AG04449 (cell line): ENCODE results near the gene PTPRF.

ENCODE experiments used
- CTCF ChIA-PET: fragments of 350-600 bp; formaldehyde crosslinking; extraction: SDS; loops from one replicate; lab custom pipeline; 2021; ENCODE audit warnings: antibody characterized with exemption; lab: Yijun Ruan, JAX
- POLR2A ChIA-PET: fragments of 400-600, 350-600 bp; formaldehyde crosslinking; extraction: SDS; loops from one replicate; lab custom pipeline; 2020; ENCODE audit warnings: antibody characterized with exemption, inconsistent platforms; lab: Yijun Ruan, JAX
- DNase-seq: peaks from one replicate; pipeline ENCODE4 v3.0.0-alpha.2; 2010; ENCODE audit warnings: low read depth, low spot score
- H3K4me3 ChIP-seq: 2 replicates; pipeline ENCODE4 v1.5.1; 2011; ENCODE audit warnings: low read depth, mild to moderate bottlenecking, control low read depth, low read length
- CTCF ChIP-seq: IDR thresholded peaks from one replicate; pipeline ENCODE4 v1.5.1; 2011; ENCODE audit warnings: mild to moderate bottlenecking, moderate library complexity, low read length, control low read depth, inconsistent platforms; ENCODE audit not compliant: insufficient read depth; ENCODE audit errors: missing control alignments

PTPRF gene

DNA sequence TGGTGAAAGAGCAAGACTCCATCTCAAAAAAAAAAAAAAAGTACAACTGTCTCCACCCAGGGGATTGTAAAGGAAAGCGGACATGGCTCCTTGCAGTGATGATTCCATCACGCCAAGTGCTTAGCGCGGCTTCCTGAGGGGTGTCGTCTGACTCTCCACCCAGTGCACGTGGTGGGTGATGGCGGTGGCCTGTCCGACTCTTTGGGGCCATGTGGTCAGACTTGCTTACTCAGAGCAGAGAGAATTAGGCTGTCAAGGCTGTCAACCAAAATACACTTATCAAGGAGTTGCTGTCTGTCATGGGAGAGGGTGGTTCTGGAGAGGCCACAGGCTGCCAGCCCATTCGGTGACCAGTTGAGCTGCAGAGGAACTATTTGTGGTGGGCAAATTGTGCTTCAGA, 49.4 kb downstream of the PTPRF start:
- ChIA-PET POLR2A (no interaction called here), CTCF (interaction anchor here (3.4 kb wide), 1 partner anchor 10 kb away, joined by 13 read pairs; no protein-coding TSS in a partner anchor)
- no peak overlapping the region for H3K4me3 ChIP-seq
- DNase-seq: no peak
- no peak for TF ChIP-seq CTCF

DNA sequence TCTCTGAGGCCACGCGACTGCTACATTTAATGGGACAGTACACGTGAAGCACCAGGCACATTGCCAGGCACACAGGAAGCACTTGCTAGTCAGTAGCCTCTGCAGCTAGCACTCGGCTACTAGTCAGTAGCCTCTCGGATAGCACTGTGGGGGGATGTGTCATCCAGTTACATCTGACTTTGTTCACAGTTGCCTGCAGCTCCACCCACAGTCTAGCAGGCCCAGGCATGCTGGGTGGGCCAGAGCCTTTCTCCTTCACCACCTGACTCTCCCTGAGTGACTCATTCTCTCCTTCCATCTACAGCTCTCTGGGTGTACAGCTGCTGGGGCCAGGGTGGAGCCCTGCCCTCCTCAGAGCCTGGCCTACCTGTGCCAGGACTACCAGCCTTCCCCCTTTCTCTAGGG, 51.5 kb downstream of the PTPRF start:
- TF ChIP-seq CTCF: no peak
- H3K4me3 ChIP-seq: no peak overlapping the region
- POLR2A ChIA-PET: interaction anchor here (0.9 kb wide), 1 partner anchor 17 kb away, joined by 3 read pairs; no protein-coding TSS in a partner anchor
- CTCF ChIA-PET: interaction anchor here (0.5 to 3.4 kb wide), 3 partner anchors 13 to 26 kb away, joined by 3 to 13 read pairs (median 6); no protein-coding TSS in a partner anchor
- peak; percentile 75 for DNase-seq

GRCh38 chr1:43583058-43583457, 52.4 kb downstream of the PTPRF start:
- ChIA-PET CTCF (no interaction called here), POLR2A (no interaction called here)
- no peak for TF ChIP-seq CTCF
- no peak for DNase-seq
- H3K4me3 ChIP-seq: no peak overlapping the region

GRCh38 chr1:43584204-43584603, 53.5 kb downstream of the PTPRF start:
- no peak for TF ChIP-seq CTCF
- no peak for DNase-seq
- POLR2A ChIA-PET: no interaction called here
- CTCF ChIA-PET: no interaction called here
- H3K4me3 ChIP-seq: no peak overlapping the region

DNA sequence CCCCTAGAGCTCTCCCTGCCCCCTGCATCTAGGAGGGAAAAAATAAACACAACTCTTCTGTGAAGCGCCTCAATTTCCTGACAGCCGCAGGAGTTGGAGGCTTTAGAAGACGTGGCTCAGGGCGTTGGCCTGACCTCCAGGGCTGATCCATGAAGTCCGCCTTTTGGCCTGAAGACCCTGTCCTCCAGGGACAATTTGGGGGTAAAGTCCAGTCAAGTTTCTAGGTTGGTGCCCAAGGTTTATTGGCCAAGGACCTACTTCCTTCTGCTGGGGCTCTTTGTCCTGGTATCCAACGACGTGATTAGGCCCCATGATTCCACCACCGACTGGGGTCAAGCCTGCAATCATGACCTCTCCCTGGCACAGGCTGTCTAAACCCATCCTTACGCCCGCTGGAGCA, 54.9 kb downstream of the PTPRF start:
- no peak for DNase-seq
- TF ChIP-seq CTCF: no peak
- ChIA-PET POLR2A (no interaction called here), CTCF (interaction anchor here (1.4 kb wide), 1 partner anchor 56 kb away, joined by 3 read pairs; no protein-coding TSS in a partner anchor)
- no peak overlapping the region for H3K4me3 ChIP-seq

DNA sequence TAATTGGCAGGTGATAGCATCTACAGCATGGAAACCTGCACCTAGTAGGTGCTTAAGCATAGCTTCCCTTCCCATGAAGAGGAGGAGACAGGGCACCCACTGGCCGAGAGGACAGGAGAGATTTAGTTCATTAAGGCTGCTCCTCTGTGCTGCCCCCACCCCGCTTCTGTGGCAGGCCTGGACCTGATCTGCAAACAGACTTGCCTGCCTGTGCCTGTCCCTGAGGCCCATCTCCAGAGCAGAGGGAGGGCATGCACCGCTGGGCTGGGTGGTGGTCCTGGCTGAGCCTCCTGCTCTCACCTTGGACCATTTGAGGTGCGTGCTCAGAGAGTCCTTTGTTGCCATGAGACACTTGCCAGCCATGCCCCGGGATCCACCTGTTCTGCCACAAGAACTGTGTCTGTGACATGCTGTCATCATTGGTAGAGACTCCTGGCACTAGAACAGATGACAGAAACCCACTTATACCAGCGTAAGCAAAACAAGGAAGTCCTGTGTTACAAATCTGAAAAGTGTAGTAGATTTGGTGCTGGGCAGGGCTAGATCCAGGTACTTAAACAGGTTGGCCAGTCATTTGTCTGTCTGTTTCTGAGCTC, 55.6 kb downstream of the PTPRF start:
- ChIA-PET POLR2A (no interaction called here), CTCF (interaction anchor here (1.4 kb wide), 1 partner anchor 57 kb away, joined by 3 read pairs; no protein-coding TSS in a partner anchor)
- no peak for DNase-seq
- H3K4me3 ChIP-seq: no peak overlapping the region
- TF ChIP-seq CTCF: no peak
